HFFc6 (cell line): ENCODE data around the gene FREM3. TPM values are rescaled to one million over a fixed set of nuclear protein-coding genes. Genes with fewer than 3 reads are reported as not detected.

ENCODE experiments used
- DNase-seq: peaks from one replicate; pipeline ENCODE4 v3.0.0-alpha.2; 2018
- H3K27ac Mint-ChIP-seq: 2 replicates; pipeline ENCODE4 v1.8.0; 2020; ENCODE audit warnings: mild to moderate bottlenecking, mixed read lengths
- H3K27me3 Mint-ChIP-seq: 2 replicates; pipeline ENCODE4 v1.8.0; 2021; ENCODE audit warnings: mild to moderate bottlenecking, moderate library complexity, mixed read lengths; ENCODE audit not compliant: insufficient read depth
- H3K36me3 Mint-ChIP-seq: 2 replicates; pipeline ENCODE4 v1.8.0; 2021; ENCODE audit warnings: low read depth, mixed read lengths
- H3K4me1 Mint-ChIP-seq: 2 replicates; pipeline ENCODE4 v1.8.0; 2020; ENCODE audit warnings: low read depth, mixed read lengths
- H3K4me3 Mint-ChIP-seq: 2 replicates; pipeline ENCODE4 v1.8.0; 2020; ENCODE audit warnings: mild to moderate bottlenecking, moderate library complexity, mixed read lengths
- H3K9me3 Mint-ChIP-seq: 2 replicates; pipeline ENCODE4 v1.8.0; 2020; ENCODE audit warnings: mild to moderate bottlenecking, mixed read lengths
- total RNA-seq, 6 experiments: library from RNA; stranded (reverse); fragmentation: NEBNext Ultra II Directional; extraction: Animal tissue kit (Norgen Biotek cat#: 25700); gene quantifications; 2 replicates in 1 of 6; 3 replicates in 5 of 6; pipeline ENCODE4 v1.2.3, GENCODE V29; 2021
- TF ChIP-seq, protein P1 (sequence below): fragments of 200-600 bp; sonication (generic); IDR thresholded peaks from 2 replicates; pipeline ENCODE4 v1.5.0; 2021; ENCODE audit warnings: antibody characterized with exemption, mild to moderate bottlenecking

The FREM3 gene
- total RNA-seq, 6 experiments from 2014 or later, result not detected

DNA sequence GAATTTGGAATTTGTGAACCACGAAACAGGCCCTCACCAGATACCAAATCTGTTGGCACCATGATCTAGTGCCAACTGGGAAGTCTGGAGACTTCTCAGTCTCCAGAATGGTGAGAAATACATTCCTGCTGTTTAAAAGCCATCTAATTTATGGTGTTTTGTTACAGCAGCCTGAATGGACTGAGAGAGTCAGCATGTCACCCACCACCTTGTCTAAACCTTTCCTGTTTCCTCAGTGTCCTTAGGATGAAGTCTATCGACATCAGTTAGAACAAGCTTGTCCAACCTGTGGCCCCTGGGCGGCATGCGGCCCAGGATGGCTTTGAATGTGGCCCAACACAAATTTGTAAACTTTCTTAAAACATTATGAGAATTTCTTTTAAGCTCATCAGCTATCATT lies 42.1 kb downstream of the FREM3 start:
- Mint-ChIP-seq H3K27ac (no peak overlapping the region), H3K9me3 (peaks cover 19% of the 10 kb centered on the region; the same call in 1 of the 2 replicates), H3K27me3 (no peaks in the 10 kb centered on the region), H3K36me3 (0 out of 2 replicates have a peak, but pooled peaks cover under 1% of the 10 kb centered on the region), H3K4me3 (no peak overlapping the region), H3K4me1 (no peaks in the 10 kb centered on the region)
- no peak for DNase-seq
- TF ChIP-seq, protein P1, sequence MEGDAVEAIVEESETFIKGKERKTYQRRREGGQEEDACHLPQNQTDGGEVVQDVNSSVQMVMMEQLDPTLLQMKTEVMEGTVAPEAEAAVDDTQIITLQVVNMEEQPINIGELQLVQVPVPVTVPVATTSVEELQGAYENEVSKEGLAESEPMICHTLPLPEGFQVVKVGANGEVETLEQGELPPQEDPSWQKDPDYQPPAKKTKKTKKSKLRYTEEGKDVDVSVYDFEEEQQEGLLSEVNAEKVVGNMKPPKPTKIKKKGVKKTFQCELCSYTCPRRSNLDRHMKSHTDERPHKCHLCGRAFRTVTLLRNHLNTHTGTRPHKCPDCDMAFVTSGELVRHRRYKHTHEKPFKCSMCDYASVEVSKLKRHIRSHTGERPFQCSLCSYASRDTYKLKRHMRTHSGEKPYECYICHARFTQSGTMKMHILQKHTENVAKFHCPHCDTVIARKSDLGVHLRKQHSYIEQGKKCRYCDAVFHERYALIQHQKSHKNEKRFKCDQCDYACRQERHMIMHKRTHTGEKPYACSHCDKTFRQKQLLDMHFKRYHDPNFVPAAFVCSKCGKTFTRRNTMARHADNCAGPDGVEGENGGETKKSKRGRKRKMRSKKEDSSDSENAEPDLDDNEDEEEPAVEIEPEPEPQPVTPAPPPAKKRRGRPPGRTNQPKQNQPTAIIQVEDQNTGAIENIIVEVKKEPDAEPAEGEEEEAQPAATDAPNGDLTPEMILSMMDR, result no peak

DNA sequence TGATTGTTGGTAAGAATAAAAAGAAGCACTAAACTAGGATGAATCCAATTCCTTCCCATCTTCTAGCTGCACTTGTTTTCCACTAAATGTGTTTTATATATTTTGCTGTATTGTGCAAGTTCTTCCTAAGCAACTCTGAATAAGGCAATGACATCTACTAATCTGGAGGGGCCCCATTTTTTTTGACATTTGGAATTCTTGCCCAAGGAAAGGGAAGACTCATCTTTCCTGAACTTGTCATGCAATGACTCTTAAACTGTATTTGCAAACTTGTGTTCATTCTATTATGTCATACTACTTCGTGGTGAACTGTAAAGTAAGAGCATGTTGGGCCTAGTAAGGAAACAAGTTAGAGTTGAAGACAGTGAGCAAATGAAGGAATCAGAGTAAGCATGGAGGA lies 45.9 kb downstream of the FREM3 start:
- no peaks in the 10 kb centered on the region for H3K27me3 Mint-ChIP-seq
- peaks cover 19% of the 10 kb centered on the region; the same call in 1 of the 2 replicates for H3K9me3 Mint-ChIP-seq
- no peaks in the 10 kb centered on the region for H3K36me3 Mint-ChIP-seq
- no peak overlapping the region for H3K4me3 Mint-ChIP-seq
- TF ChIP-seq, protein P1, result no peak
- H3K27ac Mint-ChIP-seq, result no peak overlapping the region
- DNase-seq, result no peak
- H3K4me1 Mint-ChIP-seq, result no peaks in the 10 kb centered on the region

DNA sequence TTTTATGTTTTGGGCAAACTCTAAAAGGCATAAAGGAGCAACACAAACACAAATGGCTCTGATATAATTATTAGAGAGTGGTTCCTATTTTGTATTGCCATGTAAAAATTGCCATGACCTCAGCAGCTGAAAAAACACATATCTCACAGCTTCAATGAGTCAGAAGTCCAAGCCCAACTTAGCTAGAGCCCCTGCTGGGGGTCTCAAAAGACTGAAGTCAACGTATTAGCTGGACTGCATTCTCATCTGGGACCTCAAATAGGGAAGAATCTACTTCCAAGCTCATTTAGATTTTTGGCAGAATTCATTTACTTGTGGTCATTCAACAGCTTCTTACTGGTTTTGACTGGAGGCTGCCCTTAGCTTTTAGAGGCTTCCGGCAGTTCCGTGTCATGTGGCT lies 47.4 kb downstream of the FREM3 start:
- no peak overlapping the region for H3K27ac Mint-ChIP-seq
- no peak for DNase-seq
- TF ChIP-seq, protein P1, result no peak
- no peaks in the 10 kb centered on the region for H3K4me1 Mint-ChIP-seq
- no peaks in the 10 kb centered on the region for H3K27me3 Mint-ChIP-seq
- H3K4me3 Mint-ChIP-seq, result no peak overlapping the region
- H3K9me3 Mint-ChIP-seq, result peaks cover 19% of the 10 kb centered on the region
- no peaks in the 10 kb centered on the region for H3K36me3 Mint-ChIP-seq

DNA sequence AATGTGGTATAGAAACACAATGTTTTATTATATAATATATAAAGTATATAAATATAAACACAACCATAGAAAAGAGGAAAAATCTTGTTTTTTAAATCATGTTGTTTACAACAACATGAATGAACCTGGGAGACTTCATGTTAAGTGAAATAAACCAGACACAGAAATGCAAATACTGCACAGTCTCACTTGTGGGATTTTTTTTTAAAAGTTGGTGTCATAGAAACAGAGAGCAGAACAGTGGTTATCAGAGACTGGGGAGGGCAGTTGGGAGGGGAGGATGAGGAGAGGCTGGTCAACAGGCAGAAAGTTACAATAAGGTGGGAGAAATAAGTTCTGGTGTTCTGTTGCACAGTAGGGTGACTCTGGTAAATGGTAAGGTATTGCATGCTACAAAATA lies 57.1 kb downstream of the FREM3 start:
- TF ChIP-seq, protein P1, result no peak
- Mint-ChIP-seq H3K4me1 (no peaks in the 10 kb centered on the region), H3K9me3 (peaks cover 10% of the 10 kb centered on the region), H3K27ac (no peak overlapping the region), H3K4me3 (no peak overlapping the region), H3K27me3 (no peaks in the 10 kb centered on the region), H3K36me3 (no peaks in the 10 kb centered on the region)
- DNase-seq, result no peak

DNA sequence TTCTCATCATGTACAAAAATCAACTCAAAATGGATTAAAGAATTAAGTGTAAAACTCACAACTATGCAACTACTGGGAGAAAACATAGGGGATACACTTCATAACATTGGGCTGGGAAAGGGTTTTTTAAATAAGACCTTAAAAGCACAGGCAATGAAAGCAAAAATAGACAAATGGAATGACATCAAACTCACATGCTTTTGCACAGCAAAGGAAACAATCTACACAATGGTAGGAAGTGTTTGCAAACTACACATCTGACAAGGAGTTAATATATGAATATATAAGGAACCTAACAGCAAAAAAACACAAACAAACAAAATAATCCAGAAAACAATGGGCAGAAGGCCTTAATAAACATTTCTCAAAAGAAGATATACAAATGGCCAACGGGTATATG lies 57.9 kb downstream of the FREM3 start:
- DNase-seq, result no peak
- no peaks in the 10 kb centered on the region for H3K36me3 Mint-ChIP-seq
- no peaks in the 10 kb centered on the region for H3K4me1 Mint-ChIP-seq
- no peak overlapping the region for H3K4me3 Mint-ChIP-seq
- H3K27ac Mint-ChIP-seq, result no peak overlapping the region
- H3K27me3 Mint-ChIP-seq, result no peaks in the 10 kb centered on the region
- H3K9me3 Mint-ChIP-seq, result peaks cover 10% of the 10 kb centered on the region
- TF ChIP-seq, protein P1, result no peak

DNA sequence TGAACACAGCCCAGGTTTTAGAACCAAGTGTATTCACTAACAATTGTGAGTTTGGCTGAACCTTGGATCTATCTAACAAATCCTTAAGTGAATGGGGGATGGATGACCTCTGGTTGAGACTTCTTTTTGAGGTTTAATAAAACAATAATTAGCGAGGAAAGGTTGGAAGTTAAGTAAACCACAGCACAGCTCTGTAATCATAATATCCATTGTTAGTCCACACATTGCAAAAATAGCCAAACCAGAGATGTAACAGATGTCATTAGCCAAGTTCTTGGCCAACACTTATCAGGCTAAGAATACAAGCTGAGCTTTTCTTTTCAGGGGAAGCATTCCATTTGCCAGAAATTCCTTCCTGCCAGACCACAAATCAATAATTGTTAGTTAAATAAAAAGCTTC lies 59.1 kb downstream of the FREM3 start:
- H3K9me3 Mint-ChIP-seq, result peaks cover 1% of the 10 kb centered on the region
- H3K27me3 Mint-ChIP-seq, result no peaks in the 10 kb centered on the region
- H3K4me3 Mint-ChIP-seq, result no peak overlapping the region
- TF ChIP-seq, protein P1, result no peak
- DNase-seq, result no peak
- H3K27ac Mint-ChIP-seq, result no peak overlapping the region
- H3K4me1 Mint-ChIP-seq, result no peaks in the 10 kb centered on the region
- no peaks in the 10 kb centered on the region for H3K36me3 Mint-ChIP-seq
